Astrocyte of the cerebellum (primary cell): ENCODE results near the gene CTNS.

Experiments used
- DNase-seq: peaks from one replicate; pipeline ENCODE4 v3.0.0-alpha.2; 2011; ENCODE audit warnings: low read depth
- H3K4me3 ChIP-seq: 2 replicates; pipeline ENCODE4 v1.5.1; 2011; ENCODE audit warnings: mild to moderate bottlenecking, low read depth, low read length, moderate library complexity
- in situ Hi-C: cut with HindIII; loops from 2 replicates; pipeline ENCODE4 v1.10.0; 2017; ENCODE audit warnings: low sequenced_read_pairs
- TF ChIP-seq, protein P1 (sequence below): IDR thresholded peaks from 2 replicates; pipeline ENCODE4 v1.5.1; 2012; ENCODE audit warnings: low read length, low read depth, moderate library complexity, mild to moderate bottlenecking; ENCODE audit errors: missing control alignments

CTNS gene

GRCh38 chr17:3688852-3689261 is 52.3 kb downstream of the CTNS start:
- no peak for DNase-seq
- in situ Hi-C loops = no loop called here
- no peak overlapping the region for H3K4me3 ChIP-seq
- TF ChIP-seq, protein P1, sequence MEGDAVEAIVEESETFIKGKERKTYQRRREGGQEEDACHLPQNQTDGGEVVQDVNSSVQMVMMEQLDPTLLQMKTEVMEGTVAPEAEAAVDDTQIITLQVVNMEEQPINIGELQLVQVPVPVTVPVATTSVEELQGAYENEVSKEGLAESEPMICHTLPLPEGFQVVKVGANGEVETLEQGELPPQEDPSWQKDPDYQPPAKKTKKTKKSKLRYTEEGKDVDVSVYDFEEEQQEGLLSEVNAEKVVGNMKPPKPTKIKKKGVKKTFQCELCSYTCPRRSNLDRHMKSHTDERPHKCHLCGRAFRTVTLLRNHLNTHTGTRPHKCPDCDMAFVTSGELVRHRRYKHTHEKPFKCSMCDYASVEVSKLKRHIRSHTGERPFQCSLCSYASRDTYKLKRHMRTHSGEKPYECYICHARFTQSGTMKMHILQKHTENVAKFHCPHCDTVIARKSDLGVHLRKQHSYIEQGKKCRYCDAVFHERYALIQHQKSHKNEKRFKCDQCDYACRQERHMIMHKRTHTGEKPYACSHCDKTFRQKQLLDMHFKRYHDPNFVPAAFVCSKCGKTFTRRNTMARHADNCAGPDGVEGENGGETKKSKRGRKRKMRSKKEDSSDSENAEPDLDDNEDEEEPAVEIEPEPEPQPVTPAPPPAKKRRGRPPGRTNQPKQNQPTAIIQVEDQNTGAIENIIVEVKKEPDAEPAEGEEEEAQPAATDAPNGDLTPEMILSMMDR = no peak

DNA sequence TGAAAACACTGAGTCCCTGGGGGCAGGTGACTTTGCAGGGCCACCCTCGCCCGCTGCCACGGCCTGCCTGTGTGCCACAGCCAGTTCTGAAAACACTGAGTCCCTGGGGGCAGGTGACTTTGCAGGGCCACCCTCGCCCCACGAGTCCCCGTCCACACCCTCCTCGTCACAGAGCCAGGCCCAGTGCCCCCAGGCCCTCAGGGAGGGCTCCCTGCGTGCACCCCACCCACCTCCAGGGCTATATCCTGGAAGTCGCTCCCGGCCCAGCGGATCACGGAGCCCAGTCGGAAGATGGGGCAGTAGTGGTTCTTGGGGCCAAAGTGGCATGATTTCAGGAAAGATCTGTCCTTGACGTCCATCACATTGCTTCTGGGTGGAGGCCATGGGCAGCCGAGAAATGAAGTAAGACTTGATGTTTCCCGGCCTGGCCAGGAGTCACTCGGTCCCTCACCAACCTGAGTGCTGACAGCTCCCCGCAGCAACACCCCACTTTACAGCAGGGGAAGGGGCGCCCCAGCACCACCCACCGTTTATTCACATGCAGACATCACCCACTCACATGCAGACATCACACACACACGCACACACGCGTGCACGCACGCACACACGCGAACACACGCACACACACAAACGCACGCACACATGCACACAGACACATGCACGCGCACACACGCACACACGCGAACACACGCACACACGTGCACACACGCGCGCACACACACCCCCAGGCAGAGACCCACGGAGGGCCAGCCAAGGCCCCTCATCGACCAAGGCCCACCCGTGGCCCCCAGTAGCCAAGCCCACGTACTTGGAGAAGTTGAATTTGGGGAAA is 52.9 kb downstream of the CTNS start:
- H3K4me3 ChIP-seq = no peak overlapping the region
- no peak for DNase-seq
- in situ Hi-C loops = no loop called here
- TF ChIP-seq, protein P1 = no peak

DNA sequence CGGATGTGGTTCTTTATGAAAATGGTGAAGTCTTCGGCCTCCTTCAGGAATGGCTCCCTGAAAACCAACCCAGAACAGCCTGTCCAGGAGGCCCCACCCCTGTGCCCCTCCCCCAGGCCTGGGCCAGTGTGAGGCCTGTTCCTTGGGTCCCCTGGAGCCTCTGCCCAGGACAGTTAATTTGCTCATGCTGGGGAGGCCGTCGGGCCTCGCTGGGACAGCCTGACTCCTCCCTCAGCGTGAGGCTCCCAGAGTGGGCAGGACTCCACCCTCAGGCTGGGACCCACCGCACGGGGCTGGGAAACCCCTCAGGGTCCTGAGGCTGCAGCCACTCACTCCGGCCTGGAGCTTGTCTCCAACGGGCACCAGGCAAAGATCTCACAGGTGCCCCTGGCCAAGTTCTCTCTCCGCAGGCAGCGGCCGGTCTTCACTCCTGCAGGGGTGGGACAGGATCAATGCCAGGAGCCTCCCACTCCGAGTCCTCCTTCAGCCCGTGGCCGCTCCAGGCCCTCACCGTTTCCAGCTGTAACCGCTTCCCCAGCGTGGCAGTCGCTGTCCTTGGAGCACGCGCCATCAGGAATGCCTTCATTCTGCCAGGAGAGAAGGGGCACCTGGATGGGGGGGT is 53.6 kb downstream of the CTNS start:
- in situ Hi-C loops = no loop called here
- no peak overlapping the region for H3K4me3 ChIP-seq
- TF ChIP-seq, protein P1 = no peak
- DNase-seq = no peak

DNA sequence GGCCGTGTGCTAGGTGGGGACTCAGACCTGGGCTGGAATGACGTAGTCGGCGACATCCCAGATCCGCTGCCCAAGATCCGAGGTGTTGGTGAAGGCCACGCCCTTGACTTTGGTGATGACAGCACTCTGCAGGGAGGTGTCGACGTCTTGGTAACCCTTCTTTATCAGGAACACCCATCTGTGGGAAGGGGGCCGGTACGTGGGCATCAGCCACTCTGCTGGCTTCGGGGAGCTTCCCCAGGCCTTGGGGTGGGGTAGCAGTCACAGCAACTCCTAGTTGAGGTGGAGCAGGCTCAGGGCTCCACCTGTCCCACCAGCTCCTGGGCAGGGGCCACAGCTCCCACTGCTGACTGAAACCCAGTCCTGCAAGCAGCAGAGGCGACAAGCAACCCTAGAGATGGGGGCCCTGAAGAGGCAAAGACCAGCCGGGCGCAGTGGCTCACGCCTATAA is 55.1 kb downstream of the CTNS start:
- TF ChIP-seq, protein P1 = no peak
- no peak for DNase-seq

GRCh38 chr17:3692346-3692745 is 55.8 kb downstream of the CTNS start:
- TF ChIP-seq, protein P1 = peak; percentile 8
- no peak for DNase-seq
- H3K4me3 ChIP-seq = no peak overlapping the region
- in situ Hi-C loops = no loop called here

More for the DNA sequence above, 55.1 kb downstream of the CTNS start:
- H3K4me3 ChIP-seq = no peak overlapping the region
- in situ Hi-C loops = no loop called here

GRCh38 chr17:3693141-3693540 is 56.6 kb downstream of the CTNS start:
- in situ Hi-C loops = no loop called here
- no peak overlapping the region for H3K4me3 ChIP-seq
- TF ChIP-seq, protein P1 = no peak
- DNase-seq = no peak
